ENCODE measurements around the gene TBC1D30.

TBC1D30 gene

DNA sequence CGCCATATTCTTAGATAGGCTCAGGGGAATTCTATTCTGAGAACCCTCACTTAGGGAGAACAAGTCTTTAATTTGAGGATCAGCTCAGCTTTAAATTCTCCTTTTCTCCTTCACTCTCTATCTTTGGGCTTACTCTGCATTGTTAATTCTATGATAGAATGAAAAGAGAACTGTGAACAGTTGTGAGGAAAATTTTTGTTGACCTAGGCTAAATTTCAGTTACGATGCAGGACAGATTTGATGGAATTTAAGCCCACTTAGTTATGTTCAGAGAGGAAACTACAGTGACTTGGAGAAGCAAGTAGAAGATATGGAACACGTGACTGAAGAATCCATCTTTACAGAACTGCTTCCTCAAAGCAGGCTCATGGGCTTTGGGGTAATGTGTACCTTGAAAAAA lies 82.7 kb downstream of the TBC1D30 start:
- no peak for DNase-seq (ENCODE audit: low read depth in 1 of 2, low spot score in 1 of 2)

DNA sequence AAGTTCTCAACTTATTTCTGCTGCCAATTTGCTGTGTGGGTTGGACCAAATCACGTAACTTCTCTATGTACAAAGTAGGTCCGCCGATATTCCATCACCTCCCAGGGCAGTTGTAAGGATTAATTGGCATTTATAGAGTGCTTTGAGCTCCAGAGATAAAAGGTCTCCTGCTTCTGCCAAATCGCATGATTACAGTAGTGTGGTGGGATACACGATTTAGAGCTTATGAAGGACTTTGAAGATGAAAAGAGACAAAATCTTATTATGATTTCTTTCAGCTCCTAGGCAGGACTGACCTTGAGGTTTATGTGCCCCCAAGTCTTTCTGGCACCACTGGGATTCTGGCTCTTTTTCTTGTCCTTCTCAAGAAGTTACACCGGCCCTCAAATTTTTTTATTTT lies 84.7 kb downstream of the TBC1D30 start:
- DNase-seq (ENCODE audit: low read depth in 1 of 2, low spot score in 1 of 2) = no peak

DNA sequence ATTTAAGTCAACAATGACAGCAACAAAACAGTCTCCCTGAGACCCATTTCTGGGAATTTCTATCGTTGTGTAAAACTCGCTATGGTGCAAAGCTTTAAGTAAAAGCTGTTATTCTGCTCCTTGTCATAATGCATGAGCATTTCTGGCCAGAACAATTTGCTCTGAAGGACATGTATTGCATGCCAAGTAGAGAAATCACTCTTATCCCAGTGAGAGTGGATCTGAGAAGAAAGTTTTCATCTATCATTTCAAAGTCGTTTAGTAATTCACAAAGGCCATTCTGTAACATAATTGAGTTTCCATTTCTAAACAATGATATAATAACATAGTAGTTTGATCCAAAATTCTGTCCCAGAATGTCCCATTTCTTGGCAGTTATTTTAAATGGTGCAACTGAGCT lies 86.6 kb downstream of the TBC1D30 start:
- no peak for DNase-seq (ENCODE audit: low read depth in 1 of 2, low spot score in 1 of 2)

DNA sequence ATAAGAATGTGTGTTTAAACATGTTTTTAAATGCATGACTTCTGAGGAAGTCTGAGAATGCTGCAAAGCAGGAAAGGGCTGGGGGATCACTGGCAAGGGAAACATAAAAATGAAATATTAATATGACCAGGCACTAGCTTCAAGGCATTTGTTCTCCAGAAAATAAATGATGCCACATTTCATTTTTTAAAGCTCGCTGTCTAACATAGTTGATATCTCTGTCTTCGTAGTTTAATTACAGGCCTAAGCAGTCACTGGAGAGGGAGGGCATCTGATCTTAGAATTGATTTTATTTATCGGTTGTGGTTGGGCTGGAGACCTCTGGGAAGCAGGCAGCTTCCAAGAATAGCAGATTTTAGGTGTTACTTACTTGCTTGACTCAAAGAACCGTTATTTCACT lies 87.5 kb downstream of the TBC1D30 start:
- no peak for DNase-seq (ENCODE audit: low read depth in 1 of 2, low spot score in 1 of 2)

DNA sequence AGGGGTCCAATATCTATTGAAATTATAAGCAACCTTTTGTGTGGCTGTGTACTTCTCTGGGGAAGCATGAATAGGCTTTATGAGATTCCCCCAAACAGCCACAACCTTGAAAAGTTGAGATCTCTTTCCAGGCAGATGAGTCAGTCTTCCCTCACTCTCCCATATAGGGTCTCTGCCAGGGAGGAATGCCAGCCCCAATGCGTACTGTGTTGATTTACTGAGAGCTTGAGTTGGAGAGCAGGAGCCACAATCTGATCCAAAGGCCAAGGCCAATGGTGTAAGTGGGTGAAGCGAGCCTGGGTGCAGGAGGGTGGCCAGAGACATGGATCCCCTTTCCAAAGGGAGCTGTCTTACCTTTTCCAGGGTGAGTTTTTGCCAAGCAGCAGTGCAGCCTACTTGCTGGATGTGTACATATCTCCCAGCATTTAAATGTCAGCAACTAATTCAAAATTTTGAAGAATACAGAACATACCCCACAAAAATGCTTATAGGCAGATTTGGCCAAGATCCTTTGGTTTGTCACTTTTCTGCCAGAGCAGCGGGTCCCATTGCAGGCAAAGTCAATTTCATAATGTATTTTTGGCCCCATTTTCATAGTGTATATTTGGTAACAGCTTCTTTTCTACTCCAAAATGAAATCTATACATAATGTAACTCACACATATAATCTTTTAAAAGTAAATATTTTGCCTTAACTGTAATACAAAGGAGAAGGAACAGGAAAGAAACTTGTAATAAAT lies 88.2 kb downstream of the TBC1D30 start:
- DNase-seq (ENCODE audit: low read depth in 1 of 2, low spot score in 1 of 2) = no peak

DNA sequence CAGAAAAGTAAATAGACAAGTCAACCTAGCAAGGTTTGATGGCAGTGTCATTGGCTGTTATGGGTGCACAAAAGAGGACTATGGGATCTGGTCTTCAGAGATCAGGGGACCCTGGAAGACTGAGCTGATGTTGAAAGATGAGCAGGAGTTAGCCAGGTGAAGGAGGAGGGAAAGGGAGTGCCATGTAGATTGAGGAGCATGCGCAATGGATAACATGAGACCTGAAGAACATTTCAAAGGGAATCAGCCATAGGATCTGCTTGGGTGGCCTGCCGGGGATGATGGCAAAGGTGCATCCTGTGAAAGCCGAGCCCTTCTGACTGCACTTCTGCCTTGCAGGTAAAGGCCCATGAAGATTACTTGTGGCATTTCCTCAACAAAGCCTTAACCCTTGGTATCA lies 90.8 kb downstream of the TBC1D30 start:
- no peak for DNase-seq (ENCODE audit: low read depth in 1 of 2, low spot score in 1 of 2)

DNA sequence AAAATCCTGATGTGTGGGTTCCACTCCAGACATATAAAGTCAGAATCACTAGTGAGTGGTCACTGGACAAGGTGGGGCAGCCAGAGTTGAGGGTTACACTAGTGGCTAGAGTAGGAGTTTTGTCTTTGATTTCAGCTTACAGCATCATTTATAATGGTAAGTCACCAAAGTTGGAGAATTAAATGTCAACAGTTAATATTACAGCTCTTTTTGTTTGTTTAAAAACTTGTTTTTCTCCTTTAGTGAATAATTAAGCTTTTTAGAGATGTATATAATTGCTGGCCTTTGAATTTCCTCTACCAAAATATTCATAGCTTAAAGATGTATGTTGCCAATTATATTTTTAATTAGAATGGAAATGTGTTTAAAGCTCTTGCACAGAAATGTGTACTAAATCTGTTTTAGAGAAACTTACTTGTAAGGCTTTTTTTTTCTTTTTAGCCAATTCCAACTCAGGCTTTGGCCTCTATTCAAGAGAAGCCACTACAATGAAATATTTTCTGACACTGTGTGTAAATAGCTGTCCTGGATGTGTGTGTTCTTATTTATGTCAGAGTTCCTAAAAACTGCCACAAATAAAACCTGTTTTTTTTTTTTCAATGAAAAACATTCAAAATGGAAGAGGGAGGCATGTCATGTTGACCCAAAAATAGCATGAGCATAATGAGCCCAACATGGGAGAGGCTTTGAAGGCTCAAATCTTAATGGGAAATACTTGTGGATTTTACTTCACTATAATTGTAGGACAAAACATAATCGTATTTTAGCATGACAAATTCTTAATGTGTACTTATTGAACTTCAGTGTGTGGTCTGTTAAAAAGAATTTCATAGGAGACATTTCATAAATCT lies 92.2 kb downstream of the TBC1D30 start:
- no peak for DNase-seq (ENCODE audit: low read depth in 1 of 2, low spot score in 1 of 2)

DNA sequence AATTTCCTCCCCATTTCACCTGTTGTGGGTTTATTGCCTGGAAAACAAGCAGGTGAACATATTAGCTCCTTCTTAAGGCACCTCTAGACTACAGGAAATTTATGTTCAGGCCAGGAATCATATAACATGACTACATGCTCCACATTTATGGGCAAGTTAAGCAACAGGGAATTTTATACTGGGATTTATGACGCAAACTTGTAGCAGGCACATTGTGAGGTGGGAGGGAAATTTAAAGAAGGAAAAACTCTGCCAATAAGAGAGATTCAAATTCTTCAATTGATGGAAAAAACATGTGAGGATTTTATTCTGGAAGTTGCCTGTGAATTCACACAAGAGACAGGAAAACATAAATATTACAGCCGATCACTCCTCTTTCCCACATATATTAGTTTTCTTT lies 93.9 kb downstream of the TBC1D30 start:
- DNase-seq (ENCODE audit: low read depth in 1 of 2, low spot score in 1 of 2) = no peak

DNA sequence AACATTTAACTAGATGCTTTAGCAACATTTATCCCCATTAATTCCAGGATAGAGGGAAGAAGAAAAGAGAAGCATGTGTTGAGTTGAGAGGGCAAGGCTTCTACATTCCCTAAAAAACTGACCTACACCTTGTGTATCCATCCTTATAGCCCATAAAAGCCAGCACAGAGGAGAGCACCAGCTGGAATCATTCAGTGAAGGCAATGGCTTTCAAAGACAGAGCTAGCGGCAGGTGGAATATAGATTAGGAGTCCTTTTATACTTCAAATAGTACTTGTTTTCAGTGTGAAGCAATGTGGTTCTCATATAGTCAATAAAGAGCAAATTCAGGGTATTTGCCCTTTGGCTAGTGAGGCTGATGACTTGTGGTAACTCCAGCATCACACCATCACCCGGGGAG lies 94.4 kb downstream of the TBC1D30 start:
- no peak for DNase-seq (ENCODE audit: low read depth in 1 of 2, low spot score in 1 of 2)

DNA sequence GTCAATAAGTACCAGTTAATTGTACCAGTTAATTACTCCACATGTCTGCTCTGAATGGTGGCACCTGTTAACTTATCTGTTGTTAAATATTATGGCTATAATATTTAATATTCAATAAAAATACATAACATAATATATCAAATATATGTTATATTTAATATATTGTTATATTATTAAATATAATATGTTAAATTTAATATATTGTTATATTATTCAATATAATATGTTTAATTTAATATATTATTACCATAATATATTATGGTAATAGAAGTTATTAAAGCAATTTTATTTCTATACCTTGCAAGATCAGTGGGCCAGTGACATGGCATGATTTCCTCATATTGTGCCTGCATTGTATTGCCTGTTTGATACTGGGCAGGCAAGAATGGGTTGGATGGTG lies 98.4 kb downstream of the TBC1D30 start:
- DNase-seq (ENCODE audit: low read depth in 1 of 2, low spot score in 1 of 2) = no peak

DNA sequence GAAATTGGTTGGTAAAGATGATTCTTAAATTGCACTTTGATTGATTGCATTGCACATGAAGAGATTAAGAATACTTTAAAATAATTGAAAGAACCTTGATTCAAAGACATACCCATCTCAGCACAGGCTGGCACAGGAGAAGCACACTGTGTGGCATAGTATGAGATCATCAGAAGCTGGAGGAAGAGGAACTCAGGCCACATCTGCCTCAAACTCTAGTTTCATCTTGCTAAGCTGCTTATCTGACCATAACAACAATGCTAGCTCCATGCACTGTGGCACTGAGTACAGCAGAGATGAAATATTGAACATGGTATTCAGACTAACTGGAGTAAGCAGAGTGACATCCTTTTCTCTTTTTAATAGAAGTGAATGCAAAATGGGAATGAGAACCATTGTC lies 99.1 kb downstream of the TBC1D30 start:
- no peak for DNase-seq (ENCODE audit: low read depth in 1 of 2, low spot score in 1 of 2)
